GM19452 (cell line): ENCODE measurements around the gene AP3B2.

Experiments used
- ATAC-seq: cut with Tn5 transposase; IDR thresholded peaks from one replicate; pipeline ENCODE4 v1.9.1; 2021; ENCODE audit not compliant: unreplicated experiment

AP3B2 gene

DNA sequence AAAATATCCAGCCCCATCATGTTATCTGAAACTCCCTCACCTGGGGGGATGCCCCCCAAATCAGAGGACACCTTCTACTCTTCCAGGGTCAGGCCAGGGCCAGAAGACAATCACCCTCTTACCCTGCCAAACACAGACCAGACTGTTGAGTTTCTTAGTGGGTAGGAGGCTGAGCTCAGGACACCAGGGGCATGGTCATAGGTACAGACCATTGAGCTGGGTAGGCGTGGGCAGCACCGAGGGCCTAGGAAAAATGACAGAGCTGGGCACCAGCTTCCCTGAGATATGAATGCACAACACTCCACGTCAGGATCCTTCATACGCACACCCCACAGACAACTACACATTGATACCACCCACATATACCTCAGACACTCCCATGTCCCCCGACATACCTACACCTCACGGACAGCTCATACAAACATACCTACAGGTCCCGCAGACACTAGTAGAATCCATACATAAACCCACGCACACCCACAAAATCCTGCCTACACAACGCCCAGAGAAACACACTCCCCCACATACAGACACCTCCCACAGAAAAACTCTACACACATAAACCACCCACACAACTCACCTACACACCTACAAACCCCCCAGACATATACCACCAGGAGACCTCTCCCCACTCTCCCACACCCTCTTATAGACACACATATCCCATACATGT lies 11.8 kb downstream of the AP3B2 start:
- ATAC-seq, result no peak

DNA sequence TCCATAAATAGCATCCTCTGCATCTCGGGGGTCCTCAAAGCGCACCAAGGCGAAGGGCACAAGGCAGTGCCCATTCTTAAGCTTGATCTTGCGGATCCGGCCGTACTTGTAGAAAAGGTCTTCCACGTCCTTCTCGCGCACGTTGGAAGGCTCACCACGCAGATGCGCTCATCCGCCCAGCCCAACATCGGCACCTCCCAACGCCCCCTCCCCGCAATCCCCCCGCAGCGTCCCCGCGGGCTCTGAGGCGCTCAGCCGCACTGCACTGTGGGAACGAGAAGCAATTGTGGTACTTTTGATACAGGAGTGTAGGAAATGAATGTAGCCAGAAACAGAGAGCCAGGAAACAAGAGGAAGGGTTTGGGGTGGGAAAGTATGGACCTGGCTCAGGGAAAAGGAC lies 17.5 kb downstream of the AP3B2 start:
- ATAC-seq, result no peak

DNA sequence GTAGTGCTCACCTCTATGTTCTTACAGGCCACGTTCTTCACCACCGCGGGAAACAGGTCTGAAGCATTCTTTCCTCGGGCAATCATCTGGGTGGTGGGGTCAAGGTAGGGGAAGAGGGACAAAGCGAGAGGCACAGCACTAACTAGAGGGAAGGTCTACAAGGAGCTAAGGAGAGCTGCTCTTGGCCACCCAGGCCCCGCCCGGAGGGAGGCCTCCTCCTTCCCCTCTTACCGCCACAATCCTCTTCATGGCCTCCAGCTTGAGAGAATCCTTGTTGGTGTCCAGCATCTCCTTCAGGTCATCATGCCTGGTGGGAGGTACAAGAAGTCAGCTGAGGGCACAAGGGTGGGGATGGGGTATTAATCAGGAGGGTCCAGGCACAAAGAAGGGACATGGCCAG lies 20.5 kb downstream of the AP3B2 start:
- ATAC-seq, result no peak

DNA sequence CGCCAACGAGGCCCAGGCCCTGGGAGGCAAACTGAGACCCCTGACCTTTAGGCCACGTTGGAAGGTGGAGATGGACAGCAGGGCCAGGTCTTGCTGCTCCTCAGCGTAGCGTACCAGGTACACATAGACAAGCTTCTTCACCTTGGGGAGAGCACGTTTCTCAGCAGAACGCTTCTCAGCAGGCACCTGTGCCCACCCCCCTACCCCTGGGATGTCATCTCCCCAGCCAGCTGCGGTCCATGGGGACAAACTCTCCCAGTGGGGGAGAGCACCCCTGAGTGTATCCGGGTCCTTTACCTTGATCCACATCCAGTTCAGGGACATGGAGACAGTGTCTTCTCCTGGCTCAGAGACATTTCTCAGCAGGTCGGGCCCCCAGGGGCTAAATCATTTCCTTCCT lies 21.0 kb downstream of the AP3B2 start:
- ATAC-seq, result no peak

DNA sequence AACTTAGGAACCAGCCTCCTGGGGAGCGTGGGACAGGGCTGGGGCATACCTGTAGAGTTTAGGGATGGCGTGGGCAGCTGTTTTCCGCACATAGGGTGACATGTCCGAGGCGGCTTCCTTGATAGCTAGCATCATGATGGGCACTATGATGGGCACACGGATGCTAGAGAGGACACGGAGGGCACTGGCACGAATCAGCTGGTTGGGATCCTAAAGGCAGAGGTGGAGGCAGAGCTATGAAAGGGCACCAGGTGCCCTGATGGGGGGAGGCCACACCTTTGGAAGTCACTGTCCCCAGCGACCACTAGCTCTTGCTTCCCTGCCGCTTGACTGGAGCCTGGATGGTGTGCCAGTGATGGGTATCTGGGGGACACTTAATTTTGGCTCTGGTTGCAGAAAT lies 28.3 kb downstream of the AP3B2 start:
- no peak for ATAC-seq

DNA sequence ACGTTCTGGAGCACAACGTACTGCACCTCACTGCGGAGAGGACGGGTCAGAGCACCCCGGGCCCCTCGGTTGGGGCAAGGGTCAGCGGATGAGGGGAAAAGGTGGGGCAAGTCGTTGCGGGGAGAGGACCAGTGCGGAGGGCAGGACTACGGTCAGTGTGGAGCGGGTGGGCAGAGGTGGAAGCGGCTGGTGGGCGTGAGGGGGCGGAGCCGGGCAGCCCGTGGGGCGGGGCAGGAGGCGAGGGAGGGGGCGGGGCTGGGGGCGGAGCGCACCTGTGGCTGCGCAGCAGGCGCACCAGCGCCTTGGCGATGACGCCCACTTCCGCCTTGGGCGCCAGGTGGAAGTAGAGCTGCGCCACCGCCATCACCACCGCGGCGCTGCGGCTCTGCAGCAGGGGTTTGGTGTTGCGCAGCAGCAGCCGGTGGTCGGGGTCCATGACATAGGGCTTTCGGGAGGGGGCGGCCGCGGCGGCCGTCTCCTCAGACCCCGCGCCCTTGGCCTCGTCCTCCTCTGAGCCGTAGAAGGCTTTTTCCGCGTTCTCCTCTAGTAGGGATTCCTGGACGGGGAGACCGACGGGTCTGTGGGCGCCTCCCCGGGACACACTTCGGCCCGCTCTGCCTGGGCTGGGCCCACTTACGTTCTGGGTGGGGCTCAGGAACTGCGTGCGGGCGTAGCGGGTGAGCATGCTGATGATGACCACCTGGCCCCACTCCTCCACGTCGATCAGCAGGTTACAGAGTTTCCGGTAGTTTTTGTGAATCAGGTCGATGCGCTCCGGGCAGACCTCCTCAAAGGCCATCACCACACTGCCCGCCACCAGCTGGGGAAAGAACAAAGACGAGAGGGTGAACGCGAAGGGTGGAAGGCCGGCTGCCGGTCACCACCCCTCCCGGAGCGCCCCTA lies 29.2 kb downstream of the AP3B2 start:
- ATAC-seq, result peak; percentile 89

DNA sequence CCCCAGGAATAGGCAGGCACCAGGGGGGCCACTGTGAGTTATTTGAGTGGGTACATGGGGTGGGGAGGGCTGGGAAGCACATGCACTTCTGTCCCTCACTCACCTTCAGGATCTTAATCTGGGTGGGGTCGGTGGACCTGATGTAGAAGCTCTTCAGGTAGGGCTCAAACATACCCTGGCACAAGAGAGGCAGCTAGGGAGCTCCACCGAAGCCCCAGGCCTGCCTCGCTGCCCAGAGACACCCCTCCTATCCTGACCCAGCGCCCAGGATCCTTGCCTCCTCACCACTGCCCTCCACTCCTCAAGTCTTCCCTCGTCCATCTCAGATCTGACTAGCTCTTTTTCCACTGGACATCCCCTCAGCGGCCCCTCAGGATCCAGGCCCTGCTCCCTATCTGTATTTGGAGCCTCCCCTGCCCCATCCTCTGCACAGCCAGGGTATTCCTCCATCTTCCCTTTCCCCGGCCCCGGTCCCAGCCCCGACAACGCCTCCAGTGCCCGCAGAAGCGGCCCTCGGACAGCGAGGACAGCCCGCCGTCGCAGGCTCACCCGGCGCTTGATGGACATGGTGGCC lies 30.0 kb downstream of the AP3B2 start:
- no peak for ATAC-seq

DNA sequence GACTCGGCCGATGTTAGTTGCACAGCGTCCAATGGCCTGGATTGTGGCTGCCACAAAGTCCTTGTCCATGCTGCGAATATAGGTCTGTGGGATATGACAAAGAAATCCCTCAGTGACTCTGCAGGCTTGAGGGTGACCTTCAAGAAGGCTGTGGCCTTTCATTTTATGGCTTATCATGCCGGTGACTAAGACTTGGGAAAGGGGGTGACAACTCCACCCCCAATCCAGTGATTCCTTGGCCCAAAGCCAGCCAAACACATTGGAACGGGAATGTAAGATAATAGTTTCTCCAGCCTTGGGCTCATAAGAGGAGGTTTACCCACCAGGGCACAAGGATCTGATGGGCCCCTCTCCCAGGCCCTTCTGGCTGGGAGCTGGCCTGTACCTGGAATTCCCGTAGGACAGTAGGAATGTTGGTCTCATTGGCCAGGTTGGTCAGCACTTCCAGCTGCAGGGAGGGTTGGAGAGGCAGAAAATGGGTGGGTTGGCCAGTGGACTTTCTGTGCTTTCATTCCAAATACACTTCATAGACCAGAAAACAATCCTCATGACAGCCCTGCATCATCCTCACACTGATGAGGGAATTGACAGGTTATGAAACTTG lies 31.9 kb downstream of the AP3B2 start:
- ATAC-seq, result no peak

DNA sequence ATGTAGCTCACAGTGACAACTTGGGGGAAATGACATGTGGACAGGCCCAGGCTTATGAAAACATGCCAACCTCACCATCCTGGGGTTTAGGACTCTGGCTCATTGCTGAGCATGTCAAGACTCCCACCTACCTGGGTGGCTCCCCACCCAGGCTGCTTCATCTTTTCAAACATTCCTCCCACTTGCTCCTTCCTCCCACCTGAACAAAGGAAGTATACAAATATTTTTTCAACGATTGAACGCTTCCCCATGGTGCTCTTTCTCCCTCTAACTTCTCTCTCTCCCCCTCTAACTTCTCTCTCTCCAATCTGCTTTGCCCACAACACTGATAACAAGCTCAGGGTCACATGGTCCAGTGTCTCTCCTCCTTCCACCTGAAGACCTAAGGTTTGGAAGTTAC lies 34.8 kb downstream of the AP3B2 start:
- no peak for ATAC-seq

DNA sequence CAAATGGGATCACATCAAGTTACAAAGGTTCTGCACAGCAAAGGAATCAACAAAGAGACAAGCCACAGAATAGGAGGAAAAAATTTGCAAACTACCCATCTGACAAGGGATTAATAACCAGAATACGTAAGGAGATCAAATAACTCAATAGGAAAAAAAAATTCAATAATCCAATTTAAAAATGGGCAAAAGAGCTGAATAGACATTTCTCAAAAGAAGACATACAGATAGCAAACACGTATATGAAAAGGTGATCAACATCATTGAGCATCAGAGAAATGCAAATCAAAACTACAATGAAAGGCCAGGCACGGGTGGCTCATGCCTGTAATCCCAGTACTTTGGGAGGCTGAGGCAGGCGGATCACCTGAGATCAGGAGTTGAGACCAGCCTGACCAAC lies 39.0 kb downstream of the AP3B2 start:
- no peak for ATAC-seq

DNA sequence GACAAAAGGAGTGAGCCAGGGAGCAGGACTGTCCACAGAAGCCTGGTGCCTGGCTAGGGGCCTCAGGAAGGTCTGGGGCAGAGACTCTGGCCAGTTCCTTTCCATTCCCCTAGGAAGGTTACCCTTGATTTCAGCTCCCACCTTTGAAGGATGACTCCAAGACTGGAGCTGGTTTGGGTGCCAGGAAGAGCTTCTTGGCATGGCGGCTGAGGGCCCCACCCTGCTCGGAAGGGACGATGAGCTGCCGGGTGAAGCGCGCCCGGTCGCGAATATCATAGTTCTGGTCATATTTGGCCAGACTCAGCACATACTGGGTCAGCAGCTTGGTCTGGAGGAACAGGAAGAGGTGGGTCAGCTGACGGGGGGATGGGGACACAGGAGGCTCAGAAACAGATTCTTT lies 43.1 kb downstream of the AP3B2 start:
- ATAC-seq, result no peak

DNA sequence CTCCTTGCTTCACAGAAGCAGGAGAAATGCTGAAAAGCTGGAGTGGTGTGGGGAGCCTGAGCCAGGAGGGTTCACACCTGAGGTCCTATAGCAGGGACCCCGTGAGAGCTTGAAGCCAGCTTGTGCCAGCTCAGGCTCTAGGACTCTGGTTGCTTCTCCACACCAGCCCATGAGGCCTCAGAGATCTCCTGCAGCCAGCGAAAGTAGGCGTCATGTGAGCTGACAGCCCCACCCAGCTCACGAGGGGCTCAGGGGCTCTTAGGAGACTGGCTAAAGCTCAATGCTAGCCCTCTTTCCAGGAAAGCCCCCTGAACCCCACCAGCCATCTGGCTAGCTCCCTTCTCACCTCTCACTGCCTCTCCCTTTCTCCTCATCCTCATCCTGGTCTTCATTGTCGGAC lies 45.7 kb downstream of the AP3B2 start:
- ATAC-seq, result no peak

DNA sequence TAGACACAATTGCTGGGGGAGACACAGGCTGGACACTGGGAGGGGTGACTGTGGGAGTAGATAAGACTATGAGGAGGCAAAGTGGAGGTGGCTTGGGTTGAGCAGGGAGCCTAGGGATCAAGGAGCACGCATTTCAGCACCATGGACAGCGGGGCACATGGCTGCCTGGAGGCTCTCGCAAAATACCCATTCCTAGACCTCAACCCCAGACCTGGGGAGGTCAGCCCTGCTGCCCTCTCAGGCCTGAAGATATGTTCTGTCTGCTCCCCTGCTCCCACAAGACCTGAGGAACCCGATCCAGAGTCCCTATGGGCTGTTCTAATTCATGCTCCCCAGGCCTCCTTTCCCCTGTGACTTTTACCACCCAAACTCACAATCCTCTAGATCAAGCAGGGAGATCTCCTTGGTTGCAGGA lies 46.5 kb downstream of the AP3B2 start:
- ATAC-seq, result no peak

DNA sequence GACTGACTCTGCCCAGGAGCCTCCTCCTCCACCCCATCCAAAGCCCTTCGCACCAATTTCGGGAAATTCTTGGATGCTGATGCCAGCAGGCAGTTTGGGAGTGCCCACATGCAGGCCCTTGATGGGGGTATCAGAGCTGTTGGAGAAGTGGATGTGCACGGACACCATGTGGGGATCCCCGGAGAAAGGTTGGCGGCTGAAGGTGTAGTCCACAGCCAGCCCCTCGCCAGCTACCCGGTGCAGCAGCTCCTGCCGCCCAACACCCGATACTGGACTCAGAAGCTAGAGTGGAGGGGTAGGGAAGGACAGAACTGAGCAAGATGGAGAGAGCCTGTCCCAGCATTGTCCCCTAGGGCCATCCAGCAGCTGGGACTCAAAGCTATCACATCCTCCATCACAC lies 47.0 kb downstream of the AP3B2 start:
- ATAC-seq, result no peak

DNA sequence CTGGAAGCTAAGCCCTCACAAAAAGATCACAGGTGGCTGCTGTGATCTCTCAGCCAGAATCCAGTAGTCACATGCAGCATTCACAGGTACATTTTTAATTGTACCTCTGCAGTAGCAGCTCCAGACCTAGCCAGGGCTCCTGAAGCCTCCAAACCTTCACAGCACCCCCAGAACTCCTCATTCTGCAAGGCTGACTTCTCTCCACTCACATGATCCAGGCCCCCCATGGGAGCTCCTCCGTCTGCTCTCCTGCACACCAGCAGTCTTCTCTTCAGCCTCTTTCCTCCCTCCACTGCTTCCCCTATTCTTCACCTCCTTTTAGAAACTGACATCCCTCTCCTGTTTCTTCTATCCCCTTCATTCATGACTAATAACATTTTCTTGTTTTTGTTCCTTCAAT lies 49.3 kb downstream of the AP3B2 start:
- ATAC-seq, result no peak

DNA sequence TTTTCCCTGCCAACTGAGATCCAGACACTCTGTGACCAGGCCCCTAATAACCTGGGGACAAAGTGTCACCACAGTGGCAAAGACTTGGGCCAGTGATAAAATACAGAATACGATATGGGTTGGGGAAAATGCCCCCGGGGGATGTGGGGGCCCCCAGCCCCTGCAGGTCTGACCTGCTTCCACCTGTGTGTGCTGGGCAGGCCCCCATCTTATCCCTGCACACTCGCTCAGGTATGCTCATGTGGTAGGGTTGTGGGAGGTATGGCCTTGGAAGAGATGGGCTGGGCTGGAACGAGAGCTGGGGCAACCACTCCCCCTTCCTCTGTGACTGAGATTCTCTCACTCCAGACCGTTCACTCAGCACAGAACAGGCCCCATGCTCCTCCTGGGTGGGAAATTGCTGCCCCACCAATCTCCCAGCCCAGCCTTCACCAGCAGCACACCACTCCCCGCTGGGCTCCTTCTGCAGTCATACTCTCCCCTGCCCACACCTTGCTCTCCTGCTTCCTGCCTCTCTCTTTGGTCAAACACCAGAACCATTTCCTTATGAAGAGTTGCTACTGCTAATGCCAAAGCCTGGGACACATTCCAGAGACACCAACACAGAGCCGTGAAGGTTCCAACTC lies 52.9 kb downstream of the AP3B2 start:
- ATAC-seq, result no peak

DNA sequence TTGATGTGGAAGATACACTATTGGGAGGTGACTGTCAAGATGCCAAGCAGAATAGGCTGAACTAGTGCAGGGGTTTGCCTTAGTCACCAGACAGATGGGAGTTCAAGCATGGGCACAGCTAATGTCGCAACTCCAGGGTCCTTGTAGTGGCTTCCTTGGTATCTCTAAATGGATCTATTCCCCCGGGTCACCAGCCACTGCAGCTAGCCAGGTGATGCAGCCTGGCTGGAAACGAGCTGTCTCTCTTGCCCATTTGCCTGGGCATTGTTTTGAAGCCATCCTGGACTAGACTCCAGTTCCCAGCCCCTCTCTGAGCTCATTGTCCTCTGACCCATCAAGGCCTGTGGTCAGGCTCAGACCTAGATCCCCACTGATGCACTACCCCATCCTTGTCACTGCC lies 54.1 kb downstream of the AP3B2 start:
- ATAC-seq, result no peak

DNA sequence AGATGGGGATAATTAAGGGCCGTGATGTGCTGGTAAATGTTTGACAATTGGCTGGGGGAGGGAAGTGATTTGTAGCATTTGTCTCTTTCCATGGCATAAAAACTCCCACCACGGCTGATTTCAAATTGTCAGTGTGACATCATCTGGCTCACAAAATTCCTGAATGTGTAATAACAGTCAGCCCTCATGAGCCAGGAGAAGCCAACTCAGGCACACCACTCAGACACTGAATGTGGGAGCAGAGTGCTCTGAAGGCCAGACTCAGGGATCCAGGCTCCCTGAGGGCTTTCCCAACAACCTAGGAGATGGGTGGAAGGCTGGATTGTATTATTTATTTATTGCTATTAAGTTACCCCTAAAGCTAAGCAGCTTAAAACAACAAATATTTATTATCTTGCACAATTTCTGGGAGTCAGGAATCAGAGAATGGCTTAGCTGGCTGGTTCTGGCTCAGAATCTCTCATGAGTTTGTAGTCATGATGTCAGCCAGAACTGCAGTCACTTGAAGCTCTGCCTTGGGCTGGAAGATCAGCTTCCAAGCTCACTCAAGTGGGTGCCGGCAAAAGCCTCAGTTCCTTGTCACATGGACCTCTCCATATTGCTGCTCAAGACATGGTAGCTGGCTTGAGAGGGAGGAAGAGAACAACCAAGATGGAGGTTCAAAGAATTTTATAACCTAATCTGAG lies 56.0 kb downstream of the AP3B2 start:
- no peak for ATAC-seq

DNA sequence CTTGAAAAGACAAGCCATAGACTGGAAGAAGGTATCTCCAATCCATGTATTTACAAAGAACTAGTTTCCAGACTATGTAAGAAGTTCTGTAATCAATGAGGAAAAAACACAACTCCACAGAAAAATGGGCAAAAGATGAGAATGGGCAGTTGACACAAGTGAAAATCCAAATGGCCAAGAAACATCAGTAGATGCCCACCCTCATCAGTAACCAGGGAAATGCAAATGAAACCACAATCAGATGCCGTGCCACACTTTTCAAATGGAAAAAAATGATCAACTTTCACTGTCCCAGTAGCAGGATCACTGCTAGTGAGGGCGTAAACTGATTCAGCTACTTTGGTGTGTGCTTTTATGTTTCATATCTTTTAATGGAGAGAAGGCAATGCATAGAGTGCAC lies 58.0 kb downstream of the AP3B2 start:
- ATAC-seq, result no peak

DNA sequence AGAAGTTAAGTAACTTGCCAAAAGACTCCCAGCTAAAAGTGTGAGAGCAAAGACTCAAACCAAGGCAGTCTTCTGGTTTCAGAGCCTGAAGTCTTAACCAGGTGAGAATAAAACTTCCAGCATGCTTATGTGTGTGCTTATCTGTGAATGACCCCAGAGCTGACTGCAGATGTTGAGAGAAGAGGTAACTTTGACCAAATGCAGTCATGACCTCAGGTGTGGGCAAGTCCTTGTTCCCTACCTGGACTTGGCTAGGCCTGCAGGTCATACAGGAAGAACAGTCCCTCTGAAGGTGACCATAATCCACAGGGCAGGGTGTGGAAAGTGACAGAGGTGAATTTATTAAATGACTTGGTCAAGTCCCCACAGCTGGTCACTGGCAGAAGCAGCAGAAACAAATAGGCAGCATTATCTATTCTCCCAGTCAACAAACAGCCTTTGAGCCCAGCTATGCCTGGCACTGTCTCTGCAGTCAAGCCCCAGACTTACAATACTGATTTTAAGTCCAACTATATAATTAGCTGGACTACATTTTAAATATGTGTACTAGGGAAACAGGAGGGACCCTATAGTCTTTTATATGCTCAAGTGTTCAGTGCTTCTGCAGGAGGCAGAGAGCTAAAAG lies 59.5 kb downstream of the AP3B2 start:
- no peak for ATAC-seq
